Inflammatory macrophage (primary cell): Measurements from ENCODE around the gene CAPSL.
"Not testable (repeated sequence)": the region's sequence is repeated elsewhere in the genome, so short reads cannot be mapped to it uniquely, and the experiment has no call there.

ENCODE experiments used
- DNase-seq, 2 donors: peaks; one replicate each; pipeline ENCODE4 v3.0.0-alpha.2; 2020 to 2022
- total RNA-seq, 18 experiments: gene quantifications; one replicate each; lab custom pipeline; 2026; ENCODE audit warnings: mixed read lengths in 6 of 18, inconsistent platforms in 2 of 18; lab: John Stamatoyannopoulos, UW

The CAPSL gene
- total RNA-seq: 0 to 0.23 (median 0.05) reads per million in 18 experiments

DNA sequence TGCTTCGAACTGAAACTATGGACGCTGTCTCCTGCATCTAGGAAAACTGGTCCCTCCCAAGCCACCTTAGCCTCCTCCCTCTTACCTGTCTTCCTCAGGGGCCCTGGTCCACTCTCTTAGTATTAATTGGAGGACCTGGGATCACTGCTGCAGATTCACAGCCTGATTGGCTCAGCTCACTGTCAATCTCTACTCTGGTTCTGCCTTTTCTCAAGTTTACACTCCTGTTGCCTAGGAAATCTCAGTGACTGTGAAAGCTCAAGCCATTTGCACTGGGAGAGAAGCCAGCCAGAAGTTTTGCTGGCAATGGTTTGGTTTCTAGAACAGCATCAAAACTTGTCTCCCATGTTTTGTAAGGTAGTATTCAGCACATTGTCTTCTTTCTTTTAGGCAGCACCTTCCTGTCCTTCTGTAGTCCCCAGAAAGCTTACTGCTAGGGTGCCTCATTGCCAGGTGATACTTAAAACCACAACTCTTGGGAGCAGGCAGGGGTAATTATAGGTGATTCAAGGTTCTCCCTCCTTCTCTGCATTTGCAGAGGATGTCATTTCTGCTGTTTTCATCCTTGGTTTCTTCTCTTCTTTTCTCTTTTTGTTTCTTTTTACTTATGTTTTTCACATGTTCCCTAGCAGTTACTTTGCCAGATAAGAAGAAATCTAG lies at the start of gene CAPSL:
TSS of gene CAPSL (minus strand) at position 55 of the 660 bp plus-strand sequence. CDS start 17,502 bp downstream, outside the sequence.
- peak; percentile 32 to 46 for DNase-seq

DNA sequence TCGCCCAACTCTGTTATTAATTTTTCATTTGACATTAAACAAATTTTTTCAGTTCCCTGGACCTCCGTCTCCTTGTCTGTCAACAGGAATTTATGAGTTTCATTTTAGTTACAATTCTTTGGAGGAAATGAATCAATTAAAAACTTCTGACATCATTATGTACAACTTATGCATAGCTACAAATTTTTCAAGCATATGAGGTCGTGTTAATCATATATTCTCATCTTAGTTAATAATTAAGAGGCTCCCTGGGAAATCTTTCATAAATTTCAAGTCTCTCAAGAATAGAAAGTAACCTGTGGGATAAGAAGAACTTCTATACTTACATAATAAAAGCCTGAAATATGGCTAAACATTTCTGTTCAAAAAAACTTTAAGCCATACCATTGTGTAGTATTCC lies 49.4 kb upstream of the CAPSL start:
- no peak for DNase-seq

DNA sequence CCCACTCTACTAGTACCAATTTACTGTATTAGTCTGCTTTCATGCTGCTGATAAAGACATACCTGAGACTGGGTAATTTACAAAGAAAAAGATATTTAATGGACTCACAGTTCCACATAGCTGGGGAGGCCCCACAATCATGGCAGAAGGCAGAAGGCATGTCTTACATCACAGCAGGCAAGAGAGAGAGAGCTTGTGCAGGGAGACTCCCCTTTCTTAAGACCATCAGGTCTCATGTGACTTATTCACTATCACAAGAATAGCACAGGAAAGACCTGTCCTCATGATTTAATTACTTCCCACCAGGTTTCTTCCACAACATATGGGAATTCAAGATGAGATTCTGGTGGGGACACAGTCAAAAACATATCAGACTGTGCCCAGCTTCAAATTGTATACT lies 41.3 kb upstream of the CAPSL start:
- DNase-seq: peak; percentile 65 to 71

DNA sequence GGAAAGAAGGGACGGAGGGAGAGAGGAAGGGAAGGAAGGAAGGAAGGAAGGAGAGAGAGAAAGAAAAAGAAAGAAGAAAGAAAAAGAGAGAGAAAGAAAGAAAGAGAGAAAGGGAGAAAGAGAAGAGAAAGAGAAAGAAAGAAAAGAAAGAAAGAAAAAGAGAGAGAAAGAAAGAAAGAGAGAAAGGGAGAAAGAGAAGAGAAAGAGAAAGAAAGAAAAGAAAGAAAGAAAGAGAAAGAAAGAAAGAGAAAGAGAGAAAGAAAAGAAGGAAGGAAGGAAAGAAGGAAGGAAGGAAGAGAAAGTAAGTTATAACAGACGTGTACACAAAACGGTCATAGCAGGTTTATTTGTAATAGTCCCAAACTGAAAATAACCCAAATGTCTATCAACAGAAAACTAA lies 38.4 kb upstream of the CAPSL start:
- DNase-seq: not testable (repeated sequence)

DNA sequence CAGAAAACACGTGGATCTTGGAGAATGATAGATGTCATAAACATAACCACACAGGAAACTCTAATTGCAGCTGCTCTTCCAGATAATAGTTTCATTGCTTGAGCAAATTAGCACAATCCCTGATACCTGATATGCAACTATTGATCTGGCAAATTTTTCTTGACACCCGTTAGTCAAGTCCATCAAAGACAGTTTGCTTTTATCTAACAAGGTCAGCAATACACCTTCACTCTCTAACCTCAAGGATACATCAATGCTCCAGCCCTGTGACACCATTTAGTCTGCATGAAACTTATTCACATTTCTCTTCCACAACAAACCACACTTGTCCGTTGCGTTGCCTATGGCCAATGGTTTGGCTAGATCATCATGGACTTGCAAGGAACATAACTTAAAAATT lies 36.1 kb upstream of the CAPSL start:
- DNase-seq: no peak

DNA sequence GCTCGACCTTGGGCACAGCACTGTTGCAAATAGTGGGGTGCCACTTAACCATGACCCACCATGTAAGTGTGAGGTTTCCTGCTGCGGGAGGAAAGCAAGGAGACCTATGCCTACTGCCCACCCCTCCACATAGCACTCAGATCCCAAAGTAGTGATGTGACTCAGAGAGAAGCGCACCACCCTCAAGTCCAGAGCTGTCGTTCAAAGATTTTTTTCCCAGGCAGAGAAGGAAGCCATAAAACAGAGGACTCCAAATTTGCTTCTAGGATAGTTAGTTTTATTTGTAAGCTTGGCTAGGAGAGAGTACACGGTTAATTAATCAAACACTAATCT lies 33.4 kb upstream of the CAPSL start:
- no peak for DNase-seq

DNA sequence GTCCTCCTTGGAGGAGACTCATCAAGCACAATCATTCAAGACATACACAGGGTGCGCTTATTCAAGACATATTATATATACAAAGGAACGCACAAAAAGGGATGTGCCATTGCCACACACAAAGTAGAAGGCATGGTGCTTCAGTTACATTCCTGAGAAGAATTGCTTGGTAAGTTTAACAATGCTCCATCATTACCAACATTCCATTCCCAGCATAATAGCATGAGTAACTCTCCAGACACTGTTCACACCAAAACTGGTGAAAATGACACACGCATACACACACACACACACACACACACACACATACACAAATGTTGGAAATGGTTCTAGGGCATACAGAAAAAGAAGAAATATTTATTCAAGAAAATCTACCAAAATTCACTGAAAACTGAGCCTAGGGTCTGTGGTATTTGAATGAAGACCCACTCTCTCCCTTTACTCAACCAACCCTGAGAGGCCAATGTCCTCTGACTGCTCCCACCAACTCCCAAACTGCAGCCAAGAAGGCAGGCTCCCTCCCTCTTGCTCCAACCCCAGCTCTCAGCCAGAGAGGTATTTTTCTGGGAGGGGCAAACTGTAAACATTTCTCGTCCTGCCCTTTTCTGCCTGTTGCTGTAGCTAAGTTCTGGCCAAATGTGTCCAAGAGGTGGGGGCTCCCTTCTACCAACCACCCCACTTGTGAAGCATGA lies 32.9 kb upstream of the CAPSL start:
- no peak for DNase-seq

DNA sequence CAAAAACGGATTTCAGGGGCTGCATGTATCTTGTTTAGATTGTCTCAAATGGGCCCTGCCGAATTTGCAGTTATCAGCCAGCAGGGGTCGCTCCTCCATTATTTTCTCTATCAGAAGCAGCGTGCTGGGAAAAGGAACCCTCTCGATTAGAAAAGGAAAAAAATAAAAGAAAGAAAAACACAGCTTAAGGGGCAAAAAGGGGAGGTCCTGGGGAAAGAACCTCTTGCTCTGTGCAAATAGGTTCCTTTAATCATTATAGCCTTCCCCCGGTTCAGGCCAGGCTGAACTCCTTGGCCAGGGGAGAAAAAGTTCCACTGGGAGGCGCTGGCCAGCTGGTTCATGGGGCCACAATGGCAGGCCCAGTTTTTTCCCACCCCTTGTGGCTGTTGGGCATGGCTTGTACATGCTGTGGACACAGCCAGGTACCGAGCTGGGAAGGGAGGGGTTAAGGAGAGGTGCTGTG lies 25.0 kb upstream of the CAPSL start:
- peak; percentile 33 to 40 for DNase-seq

DNA sequence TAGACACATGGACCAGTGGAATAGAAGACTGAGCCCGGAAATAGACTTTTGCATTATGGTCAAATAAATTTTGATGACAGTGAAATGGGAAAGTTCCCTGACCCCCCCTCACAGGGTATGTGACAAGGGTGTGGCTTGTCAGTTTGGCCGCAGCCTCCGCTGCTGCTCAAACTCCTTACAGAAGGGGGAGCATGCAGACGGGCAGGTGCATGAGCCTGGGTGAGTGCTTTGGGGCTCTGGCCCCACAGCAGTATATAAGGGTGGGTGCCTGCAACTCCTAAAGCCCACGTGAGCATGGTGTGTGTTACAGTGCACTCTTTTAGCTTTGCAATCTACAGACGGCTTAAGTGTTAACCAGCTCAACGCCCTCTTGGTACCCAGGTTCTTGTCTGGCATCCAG lies 21.9 kb upstream of the CAPSL start:
- no peak for DNase-seq

DNA sequence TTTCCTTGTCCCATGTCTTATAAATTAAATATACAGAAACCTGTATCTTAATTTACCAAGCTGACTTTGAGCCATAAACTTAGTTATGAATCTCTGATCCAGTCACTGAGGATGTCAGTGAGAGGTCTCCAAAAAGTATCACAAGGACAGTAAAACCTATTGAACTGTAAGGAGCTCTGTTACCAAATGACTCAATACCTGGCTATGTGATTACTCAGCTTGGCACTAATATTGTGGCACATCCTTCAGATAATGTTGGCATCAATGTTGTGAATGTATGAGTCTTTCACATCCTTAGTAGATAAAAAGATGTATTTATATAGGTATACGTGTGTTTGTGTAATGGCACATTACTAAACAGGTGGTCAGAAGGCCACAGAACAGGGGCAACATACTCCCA lies 18.0 kb upstream of the CAPSL start:
- DNase-seq: no peak

DNA sequence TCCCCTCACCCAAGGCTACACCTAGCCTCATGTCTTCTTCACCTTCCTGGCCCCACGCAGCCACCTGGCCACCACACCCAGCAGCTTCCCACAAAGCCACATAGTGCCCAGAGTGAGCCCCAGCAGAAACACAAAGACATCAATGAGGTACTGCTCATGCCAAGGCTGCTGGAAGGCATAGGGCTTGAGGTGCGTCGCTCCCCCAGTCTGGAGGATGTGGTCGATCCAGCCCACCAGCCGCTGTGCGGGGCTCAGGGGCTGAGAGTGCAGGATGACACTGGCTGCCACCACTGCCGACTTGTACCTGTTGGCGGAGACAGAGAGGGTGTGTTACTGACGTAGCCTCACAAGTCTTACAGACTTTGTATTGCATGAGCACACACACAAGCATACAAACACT lies 15.8 kb upstream of the CAPSL start:
- no peak for DNase-seq

DNA sequence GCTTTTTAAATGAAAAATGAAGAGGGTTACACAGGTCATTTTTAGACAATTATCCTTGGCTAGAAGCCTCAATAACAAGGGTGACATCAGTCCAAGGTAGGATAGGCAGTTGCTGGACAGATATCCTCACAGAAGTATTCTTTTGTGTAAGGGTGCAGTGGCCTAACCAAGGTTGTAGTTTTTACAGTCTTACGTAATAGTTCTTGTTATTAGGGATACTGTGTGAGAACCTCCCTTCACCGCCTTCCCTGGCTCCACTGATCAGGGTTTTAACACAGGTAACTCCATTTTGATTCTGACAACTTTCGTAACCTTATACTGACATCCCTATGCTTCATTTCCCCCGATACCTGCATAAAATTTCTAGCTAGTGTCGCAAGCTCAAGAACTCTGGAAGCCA lies 8.7 kb upstream of the CAPSL start:
- no peak for DNase-seq

DNA sequence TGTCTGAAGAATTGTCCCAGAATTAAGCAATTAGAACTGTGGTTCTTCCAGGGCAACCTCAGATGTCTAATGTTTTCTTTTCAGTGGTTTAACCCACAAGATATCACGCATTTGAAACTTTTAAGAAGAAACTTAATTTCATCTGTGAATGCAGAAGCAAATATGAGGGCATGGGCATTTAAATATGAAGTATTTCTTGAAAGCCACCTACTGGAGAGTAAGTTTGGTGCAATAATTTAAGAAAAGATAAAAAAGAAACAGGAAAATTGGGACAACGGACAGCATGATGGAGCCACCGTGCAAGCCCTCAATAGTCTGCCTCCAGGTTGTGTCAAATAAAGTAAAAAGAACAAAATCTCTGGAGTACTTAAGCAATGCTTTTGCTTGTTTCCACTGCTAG lies 1.2 kb upstream of the CAPSL start:
- DNase-seq: peak in 1 of 2 donors; percentile 7

DNA sequence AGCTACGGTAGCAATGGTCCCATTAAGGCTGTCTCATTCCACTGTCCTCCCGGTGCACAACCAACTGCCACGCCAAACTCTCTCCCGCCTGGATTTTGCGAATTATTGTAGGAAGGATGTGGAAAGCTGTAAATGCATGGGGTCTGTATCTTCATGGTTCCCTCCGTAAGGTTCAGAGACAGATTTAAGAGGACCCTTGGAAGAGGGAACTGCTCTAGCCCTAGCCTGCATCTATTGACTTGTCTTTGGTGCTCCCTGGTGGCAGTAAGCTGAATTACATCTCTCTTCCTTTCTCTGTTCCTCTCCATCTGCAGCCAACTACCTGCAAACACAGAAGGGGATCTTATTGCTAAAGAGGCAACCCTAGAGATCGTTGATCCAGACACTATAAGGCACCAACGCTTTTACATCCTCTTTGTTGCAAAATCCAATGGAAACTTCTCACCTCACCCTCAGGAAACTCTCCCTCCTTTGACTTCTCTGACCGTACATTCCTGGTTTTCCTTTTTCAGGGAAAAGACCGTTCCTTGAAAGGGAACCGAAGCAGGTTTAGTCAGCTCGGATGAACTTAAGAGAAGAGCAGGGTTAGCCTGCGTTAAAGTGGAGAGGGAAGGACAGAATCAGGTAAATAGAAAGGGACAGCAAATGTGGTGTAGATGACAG lies 11.9 kb downstream of the CAPSL start:
- DNase-seq: peak; percentile 59 to 63

DNA sequence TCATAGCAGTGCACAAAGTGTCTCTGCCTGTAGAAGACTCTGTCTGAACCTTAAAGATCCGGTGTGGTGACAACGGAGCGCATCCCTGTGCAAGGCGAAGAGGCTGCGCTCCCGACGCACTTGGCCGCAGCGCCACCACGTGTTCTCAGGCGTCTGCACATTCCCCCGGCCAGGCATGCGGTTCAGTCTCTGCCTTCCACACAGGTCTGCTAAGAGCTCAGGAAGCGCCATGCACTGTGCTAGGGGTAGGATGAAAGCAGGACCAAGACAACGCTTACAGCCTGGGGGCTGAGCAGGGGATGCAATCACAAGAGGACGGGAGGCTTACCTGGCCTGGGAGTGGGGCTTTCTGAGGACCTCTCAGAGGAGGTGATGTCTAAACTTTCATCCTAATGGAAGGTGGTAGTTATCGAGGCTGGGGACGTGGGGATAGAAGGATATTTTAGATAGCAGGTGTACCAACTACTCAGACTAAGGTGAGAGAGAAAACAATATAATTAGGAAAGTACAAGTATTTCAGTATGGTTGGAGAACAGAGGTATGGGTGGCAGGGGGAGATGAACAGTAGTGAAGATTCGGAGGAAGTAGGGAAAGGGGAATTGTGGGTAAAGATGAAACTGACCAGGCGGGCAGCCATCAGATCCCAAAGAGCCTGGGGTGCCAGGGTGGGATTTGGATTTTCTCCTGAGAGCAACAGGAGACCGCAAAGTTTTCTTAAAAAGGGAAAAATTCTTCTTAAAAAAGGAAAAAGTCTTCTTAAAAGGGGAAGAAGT lies 13.3 kb downstream of the CAPSL start:
- DNase-seq: peak; percentile 55 to 74

DNA sequence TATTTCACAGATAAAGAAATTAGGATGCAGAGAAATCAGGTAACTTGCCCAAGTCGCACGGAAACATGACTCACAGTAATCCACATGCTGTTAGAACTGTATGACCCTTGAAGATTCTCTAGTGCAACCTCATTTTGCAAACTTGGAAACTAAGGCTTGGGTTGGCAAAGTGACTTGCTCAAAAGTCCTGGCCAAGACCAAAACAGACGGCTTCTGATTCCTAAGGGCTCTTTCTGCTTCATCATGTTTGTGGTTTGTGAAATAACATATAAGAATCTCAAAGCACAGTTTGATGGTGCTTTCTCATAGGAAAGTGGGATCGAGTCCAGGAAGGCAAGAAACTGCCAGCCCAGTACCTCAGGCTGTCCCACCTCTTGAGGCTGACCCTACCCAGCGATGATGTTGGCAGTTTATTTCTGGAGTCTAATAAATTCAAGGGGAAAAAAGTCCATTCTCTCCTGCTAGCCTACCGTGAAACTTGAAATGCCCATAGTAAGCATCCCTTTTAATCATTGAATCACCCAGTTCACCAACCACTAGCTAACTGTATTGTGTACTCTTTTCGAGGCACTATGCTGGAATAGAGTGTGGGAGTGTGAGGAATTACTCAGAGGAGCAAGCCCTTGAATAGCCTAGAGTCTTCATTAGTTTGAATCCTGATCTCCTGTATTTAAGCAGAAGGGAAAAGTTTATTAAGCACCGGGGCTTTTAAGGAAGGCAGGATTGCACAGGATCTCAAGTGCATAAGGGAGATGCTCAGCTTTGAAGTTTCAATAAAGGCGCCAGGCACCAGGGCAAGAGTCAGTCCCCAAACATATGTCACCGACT lies 14.1 kb downstream of the CAPSL start:
- no peak for DNase-seq

DNA sequence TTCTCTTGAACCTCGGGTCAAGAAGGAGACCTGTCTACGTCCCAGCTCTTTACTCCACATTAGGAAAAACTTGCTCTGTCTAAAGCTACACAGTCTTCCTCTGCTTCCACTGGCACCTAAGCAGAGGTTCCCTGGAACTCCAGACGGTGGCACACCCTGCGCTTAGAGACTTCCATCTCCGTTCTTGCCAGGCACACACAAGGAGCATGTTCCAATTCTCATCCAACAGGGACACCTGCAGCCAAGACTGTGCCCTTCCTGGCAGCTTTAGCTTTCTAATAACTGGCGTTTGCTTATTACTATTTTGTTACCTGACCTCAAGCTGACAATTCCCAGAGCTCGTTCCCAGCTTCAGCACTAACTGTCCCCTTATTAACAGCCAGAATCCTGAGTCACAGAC lies 16.0 kb downstream of the CAPSL start:
- DNase-seq: no peak

DNA sequence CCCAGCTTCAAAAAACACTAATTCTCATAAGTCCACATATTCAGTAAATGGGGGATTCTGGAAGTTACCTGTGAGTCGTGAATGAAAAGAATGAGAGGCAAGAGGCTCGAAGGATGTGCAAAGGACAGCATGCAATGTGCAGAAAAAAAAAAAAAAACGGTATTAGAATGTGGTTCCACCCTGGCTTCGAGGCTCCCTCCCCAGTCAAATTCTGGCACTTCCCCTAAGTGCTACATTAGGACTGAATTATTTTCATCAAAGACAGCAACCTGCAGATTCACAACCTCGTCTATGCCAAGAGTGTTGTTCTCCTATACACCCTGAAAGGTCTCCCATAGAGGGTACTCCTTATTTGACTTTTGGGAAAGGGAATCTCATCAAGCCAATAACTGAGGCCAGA lies 16.5 kb downstream of the CAPSL start:
- DNase-seq: no peak

DNA sequence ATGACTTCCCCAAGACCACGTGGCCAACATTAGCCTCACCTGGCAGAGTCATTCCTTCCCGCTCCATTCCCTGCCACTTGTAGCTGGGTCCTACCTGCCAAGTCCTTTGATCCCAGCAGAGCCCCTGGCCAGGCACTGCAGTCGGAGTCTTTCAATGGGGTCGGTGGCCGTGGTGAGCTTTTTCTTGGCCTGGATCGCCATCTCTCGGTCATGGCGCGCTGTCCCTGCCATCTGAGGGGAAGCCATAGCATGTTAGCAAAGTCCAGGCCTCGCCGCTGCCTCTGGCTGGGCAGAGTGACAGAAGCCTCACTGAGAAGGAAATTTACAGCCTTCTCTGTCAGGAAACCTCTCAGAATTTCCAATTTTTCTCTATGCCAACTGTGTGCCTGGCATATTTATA lies 17.5 kb downstream of the CAPSL start:
- DNase-seq: no peak

DNA sequence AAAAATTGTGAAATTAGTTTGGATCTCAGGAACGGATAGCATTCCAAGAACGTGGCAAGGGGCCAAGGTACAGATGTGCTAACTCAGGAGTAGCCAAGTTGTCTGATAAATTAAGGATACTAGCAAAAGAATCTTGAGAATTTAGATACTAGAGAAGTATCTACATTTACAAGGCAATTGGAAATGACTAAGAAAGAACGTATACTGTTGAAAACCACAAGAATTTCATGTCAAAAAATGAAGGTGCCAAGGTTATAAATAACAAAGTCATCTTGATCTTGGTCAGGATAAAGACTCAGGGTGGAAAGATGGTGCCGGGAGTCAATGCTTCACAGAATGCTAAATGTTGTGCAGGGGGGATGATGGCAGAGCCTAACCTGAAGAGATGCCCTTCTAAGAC lies 19.2 kb downstream of the CAPSL start:
- DNase-seq: no peak

DNA sequence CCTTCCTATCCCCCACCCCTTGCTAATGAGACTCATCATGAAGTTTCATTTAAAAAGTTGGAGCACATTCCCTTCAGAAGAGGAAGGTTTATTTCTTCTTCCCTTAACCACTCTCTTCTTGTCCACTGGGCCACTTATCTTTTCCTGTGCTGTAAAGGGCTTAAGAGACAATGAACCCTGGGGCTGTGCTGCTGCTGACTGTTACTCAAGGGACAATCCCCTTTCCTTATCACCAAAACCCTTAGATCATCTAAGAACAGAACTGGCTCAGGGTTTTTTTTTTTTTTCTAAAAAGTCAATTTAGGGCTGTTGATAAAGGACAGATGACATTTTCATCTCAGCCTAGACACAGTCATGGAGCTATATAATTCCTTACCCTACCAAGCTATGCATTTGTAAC lies 29.6 kb downstream of the CAPSL start:
- no peak for DNase-seq

DNA sequence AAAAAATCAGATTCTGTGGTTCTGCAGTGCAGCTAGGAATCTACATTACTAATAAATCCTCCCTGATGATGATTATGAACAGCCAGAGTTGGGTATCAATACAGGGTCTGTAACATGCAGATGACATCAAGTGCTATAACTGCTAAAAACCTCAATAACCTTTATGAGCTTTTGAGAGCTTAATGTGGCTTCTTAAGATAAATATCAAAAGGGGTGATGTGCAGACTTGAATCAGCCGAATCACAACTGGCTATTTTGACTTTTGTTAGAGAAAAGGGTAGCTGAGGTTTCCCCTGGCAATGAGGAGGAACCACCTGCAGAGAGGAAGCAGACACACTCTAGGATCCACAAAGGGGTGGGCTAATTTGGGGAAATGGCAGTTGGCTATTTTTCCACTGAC lies 30.2 kb downstream of the CAPSL start:
- no peak for DNase-seq
